Dermis microvascular lymphatic vessel endothelial cell (primary cell): ENCODE measurements around the gene PYGL. TPM values are rescaled to one million over a fixed set of nuclear protein-coding genes. Genes with fewer than 3 reads are reported as not detected.
"Not testable (repeated sequence)": the region's sequence is repeated elsewhere in the genome, so short reads cannot be mapped to it uniquely, and the experiment has no call there.

ENCODE experiments used
- DNase-seq, 2 donors: peaks; one replicate each; pipeline versions ENCODE4 v3.0.0 to v3.0.0-alpha.2; 2010; ENCODE audit warnings: low read depth in 2 of 2
- total RNA-seq: library from RNA; depleted of rRNA; stranded (reverse); fragments of >200 nt; gene quantifications from 2 replicates; pipeline ENCODE4 v1.2.1, GENCODE V29; 2014

PYGL gene
- total RNA-seq, 1 donor from 2014 or later: 82.7 TPM

GRCh38 chr14:50928002-50928635 is 16.2 kb downstream of the PYGL start:
- DNase-seq: no peak

GRCh38 chr14:50926851-50927386 is 17.4 kb downstream of the PYGL start:
- peak in 1 of 2 donors; percentile 49 for DNase-seq

- DNase-seq: no peak
Observed at GRCh38 chr14:50924843-50925242, 19.4 kb downstream of the PYGL start.

- DNase-seq: no peak
Observed at GRCh38 chr14:50924236-50924635, 20.0 kb downstream of the PYGL start.

- no peak for DNase-seq
Observed at GRCh38 chr14:50922803-50923202, 21.5 kb downstream of the PYGL start.

- DNase-seq: peak; percentile 52 to 69
Observed at GRCh38 chr14:50920482-50921230, 23.6 kb downstream of the PYGL start.

GRCh38 chr14:50919524-50919923 is 24.8 kb downstream of the PYGL start:
- DNase-seq: not testable (repeated sequence)

GRCh38 chr14:50917449-50917848 is 26.8 kb downstream of the PYGL start:
- DNase-seq: no peak

GRCh38 chr14:50910495-50911420 is 33.5 kb downstream of the PYGL start:
- no peak for DNase-seq

- no peak for DNase-seq
Observed at GRCh38 chr14:50906326-50907065, 37.8 kb downstream of the PYGL start.

GRCh38 chr14:50904719-50905118 is 39.6 kb downstream of the PYGL start:
- DNase-seq: no peak

GRCh38 chr14:50901361-50901760 is 42.9 kb downstream of the PYGL start:
- DNase-seq: no peak

GRCh38 chr14:50897658-50898175 is 46.6 kb downstream of the PYGL start:
- no peak for DNase-seq

- not testable (repeated sequence) for DNase-seq
Observed at GRCh38 chr14:50897005-50897404, 47.3 kb downstream of the PYGL start.

GRCh38 chr14:50896421-50896820 is 47.9 kb downstream of the PYGL start:
- not testable (repeated sequence) for DNase-seq

GRCh38 chr14:50892255-50892654 is 52.0 kb downstream of the PYGL start:
- no peak for DNase-seq

GRCh38 chr14:50887476-50887875 is 56.8 kb downstream of the PYGL start:
- DNase-seq: no peak

GRCh38 chr14:50883827-50884197 is 60.5 kb downstream of the PYGL start:
- DNase-seq: no peak

GRCh38 chr14:50882932-50883826 is 61.1 kb downstream of the PYGL start:
- DNase-seq: no peak
